ENCODE data around the gene MAGI2.

DNA sequence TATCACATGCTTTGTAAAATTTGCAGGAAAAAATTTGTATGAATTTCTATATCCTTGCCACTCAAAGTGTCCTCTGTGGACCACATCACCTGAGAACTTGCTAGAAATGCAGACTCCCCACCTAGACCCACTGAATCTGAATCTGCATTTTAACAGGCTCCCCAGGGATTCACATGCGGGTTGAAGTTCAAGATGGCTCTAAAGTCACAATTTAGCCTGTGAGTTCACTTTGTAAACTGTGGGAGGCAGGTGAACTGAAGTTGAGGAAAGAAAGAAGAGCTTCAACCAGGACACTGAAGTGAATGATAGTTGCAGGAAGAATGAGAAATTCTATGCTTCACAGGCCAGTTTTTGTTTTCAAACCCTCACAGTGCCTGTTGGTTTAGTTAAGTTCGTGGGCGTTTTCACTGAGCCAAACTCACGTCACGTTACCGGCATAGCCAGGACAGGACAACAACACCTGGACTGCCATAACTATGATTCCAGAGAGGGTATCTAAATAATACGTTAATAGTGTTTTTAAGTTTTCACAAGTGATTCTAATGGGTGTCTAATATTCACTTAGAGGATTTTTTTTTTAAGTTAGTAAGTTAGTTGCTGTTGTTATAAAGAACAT, 1414.9 kb downstream of the MAGI2 start:
- TF ChIP-seq CTCF (IDR thresholded peaks at IDR 0.05 in 4 of 5, conservative IDR thresholded peaks at IDR 0.05 in 1 of 5) (no peak), POLR2A (IDR thresholded peaks at IDR 0.05) (no peak)
